ENCODE data around the gene ARHGEF4.

The ARHGEF4 gene

DNA sequence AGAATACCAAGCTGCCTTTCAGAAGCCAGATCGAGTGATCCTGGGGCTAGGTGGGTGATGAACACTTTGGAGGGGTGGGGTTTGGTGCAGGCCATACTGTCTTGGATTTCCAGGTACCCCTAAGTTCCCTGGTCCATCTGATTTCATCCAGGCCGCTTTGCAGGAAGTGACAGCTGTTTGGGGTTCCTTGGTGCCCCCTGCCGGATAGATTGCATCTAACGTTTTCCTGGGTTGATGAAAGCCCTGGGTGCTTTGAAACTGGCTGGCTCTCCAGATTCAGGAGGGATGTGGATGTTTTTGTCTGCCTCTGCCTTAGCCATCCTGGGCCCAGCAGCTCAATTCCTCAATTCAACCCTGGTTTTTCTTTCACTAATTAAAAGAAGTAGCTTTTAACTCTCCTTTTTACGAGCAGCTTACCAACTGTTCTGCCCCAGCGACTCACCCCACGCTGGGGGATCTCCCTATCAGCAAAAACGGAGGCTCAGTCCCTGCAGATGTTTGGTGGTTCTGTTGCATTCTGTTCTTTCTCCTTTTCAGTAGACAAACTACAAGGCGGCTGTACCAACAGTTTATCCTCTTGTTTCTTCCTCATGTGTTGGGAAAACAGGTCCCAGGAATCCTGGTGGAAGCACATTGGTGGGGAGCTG lies 37.1 kb downstream of the ARHGEF4 start:
- in situ Hi-C loops (cut with MboI; ENCODE audit: low pct_unique_long_range_greater_than_20kb, low sequenced_read_pairs, unreplicated experiment), result no loop called here
- TF ChIP-seq, protein P1, sequence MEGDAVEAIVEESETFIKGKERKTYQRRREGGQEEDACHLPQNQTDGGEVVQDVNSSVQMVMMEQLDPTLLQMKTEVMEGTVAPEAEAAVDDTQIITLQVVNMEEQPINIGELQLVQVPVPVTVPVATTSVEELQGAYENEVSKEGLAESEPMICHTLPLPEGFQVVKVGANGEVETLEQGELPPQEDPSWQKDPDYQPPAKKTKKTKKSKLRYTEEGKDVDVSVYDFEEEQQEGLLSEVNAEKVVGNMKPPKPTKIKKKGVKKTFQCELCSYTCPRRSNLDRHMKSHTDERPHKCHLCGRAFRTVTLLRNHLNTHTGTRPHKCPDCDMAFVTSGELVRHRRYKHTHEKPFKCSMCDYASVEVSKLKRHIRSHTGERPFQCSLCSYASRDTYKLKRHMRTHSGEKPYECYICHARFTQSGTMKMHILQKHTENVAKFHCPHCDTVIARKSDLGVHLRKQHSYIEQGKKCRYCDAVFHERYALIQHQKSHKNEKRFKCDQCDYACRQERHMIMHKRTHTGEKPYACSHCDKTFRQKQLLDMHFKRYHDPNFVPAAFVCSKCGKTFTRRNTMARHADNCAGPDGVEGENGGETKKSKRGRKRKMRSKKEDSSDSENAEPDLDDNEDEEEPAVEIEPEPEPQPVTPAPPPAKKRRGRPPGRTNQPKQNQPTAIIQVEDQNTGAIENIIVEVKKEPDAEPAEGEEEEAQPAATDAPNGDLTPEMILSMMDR (IDR thresholded peaks at IDR 0.05; ENCODE audit: extremely low read depth, insufficient read depth, missing control alignments), result peak; percentile 69
- peak; percentile 81 for DNase-seq (ENCODE audit: low spot score)

DNA sequence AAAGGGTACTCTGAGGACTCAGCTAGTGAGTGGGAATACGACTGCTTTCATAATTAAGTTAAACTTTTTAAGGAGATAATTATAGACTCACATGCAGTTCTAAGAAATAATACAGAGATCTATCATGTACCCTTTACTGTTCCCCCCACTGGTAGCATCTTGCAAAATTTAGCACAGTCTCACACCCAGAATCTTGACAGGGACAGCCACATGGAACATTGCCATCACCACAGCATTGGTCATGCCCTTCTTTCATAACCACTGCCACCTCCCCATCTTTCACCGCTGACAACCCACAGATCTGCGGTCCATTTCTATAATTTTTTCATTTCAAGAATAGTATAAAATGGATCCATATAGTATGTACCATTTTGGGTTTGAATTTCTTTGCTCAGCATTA lies 37.8 kb downstream of the ARHGEF4 start:
- no peak for DNase-seq (ENCODE audit: low spot score)
- in situ Hi-C loops (cut with MboI; ENCODE audit: low pct_unique_long_range_greater_than_20kb, low sequenced_read_pairs, unreplicated experiment), result no loop called here
- TF ChIP-seq, protein P1 (IDR thresholded peaks at IDR 0.05; ENCODE audit: extremely low read depth, insufficient read depth, missing control alignments), result no peak

DNA sequence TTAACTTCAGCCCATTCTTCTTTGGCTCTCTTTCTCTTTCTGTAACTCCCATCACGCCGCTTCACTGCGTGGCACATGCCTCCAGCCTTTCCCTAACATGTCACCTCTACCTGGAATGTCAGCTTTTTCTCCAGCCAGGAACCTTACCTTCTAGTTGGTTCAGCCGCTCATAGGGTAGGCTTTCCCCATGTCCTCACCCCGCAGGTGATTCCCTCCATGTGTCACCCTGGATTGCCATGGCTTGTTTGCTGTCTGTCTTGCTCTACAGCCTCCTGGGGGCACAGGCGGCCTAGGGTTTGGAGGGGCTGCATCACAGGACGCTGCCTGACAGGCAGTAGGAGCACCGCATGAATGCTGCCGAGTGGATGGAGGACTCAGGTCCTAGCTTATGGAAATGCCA lies 39.2 kb downstream of the ARHGEF4 start:
- in situ Hi-C loops (cut with MboI; ENCODE audit: low pct_unique_long_range_greater_than_20kb, low sequenced_read_pairs, unreplicated experiment), result no loop called here
- DNase-seq (ENCODE audit: low spot score), result no peak
- TF ChIP-seq, protein P1 (IDR thresholded peaks at IDR 0.05; ENCODE audit: extremely low read depth, insufficient read depth, missing control alignments), result no peak

DNA sequence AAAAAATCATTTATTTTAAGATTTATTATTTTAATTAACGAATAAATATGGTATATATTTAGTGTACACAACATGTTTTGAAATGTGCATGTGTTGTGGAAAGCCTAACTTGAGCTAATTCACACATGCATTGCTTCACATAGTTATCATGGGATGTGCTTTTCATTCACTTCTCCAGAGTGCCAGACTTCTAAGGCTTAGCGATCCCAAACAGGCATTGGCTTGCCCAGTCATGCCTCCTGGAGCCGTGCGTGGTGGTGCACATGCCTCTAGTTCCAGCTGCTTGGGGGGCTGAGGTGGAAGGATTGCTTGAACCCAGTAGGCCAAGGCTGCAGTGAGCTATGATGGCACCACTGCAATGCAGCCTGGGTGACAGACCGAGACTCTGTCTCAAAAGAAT lies 40.5 kb downstream of the ARHGEF4 start:
- in situ Hi-C loops (cut with MboI; ENCODE audit: low pct_unique_long_range_greater_than_20kb, low sequenced_read_pairs, unreplicated experiment), result no loop called here
- DNase-seq (ENCODE audit: low spot score), result no peak

DNA sequence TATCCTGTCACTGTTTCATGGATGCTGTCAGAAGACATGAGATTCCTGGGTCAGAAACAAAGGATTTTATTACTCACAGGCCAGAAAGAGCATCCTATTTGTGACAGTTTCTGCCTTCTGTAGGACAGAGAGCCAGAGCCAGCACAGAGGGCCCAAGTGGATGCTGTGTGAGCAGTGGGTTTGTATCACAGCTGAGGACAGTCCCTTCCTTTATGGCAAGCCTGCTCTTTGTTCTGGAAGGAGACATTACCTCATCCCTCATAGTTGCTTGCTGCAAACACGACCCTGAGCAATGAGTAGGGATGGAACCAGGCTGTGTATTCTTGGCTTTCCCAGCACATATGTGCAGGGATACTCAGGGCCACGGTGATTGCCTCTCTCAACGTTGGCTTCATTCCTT lies 41.6 kb downstream of the ARHGEF4 start:
- in situ Hi-C loops (cut with MboI; ENCODE audit: low pct_unique_long_range_greater_than_20kb, low sequenced_read_pairs, unreplicated experiment), result no loop called here
- TF ChIP-seq, protein P1 (IDR thresholded peaks at IDR 0.05; ENCODE audit: extremely low read depth, insufficient read depth, missing control alignments), result no peak
- no peak for DNase-seq (ENCODE audit: low spot score)

More for the DNA sequence above, 40.5 kb downstream of the ARHGEF4 start:
- TF ChIP-seq, protein P1 (IDR thresholded peaks at IDR 0.05; ENCODE audit: extremely low read depth, insufficient read depth, missing control alignments), result no peak

DNA sequence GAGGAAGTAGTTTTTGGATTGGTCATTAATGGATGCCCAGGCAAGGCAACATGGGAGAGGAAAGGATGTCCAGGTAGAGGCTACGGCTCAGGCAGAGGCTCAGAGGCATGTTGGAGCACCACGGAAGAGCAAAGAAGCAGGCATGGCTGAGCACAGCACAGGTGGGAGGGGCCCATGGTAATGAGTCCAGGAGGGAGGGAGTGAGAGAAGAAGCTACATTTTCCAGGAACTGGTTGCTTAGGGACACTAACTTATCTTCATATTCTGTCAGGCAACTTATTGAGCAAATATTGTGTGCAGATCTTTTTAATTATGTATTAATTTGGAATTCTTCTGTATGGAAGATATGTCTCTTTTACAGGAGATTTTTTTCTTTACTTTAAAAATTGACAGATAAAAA lies 42.2 kb downstream of the ARHGEF4 start:
- TF ChIP-seq, protein P1 (IDR thresholded peaks at IDR 0.05; ENCODE audit: extremely low read depth, insufficient read depth, missing control alignments), result no peak
- no peak for DNase-seq (ENCODE audit: low spot score)
- in situ Hi-C loops (cut with MboI; ENCODE audit: low pct_unique_long_range_greater_than_20kb, low sequenced_read_pairs, unreplicated experiment), result no loop called here
